Osteoblast (primary cell): ENCODE results near the gene NPTXR. TPM values are rescaled to one million over a fixed set of nuclear protein-coding genes. Genes with fewer than 3 reads are reported as not detected.

Experiments used
- DNase-seq: peaks from one replicate; pipeline ENCODE4 v3.0.0; 2011; ENCODE audit warnings: low spot score, mixed read lengths; ENCODE audit not compliant: insufficient read length; ENCODE audit errors: missing footprints
- H2AFZ ChIP-seq: 2 replicates; pipeline ENCODE4 v1.6.0; 2011; ENCODE audit warnings: mild to moderate bottlenecking, low read length
- H3K27ac ChIP-seq: 2 replicates; pipeline ENCODE4 v1.5.1; 2011; ENCODE audit warnings: mild to moderate bottlenecking, low read depth, low read length, moderate library complexity
- H3K27me3 ChIP-seq: 2 replicates; pipeline ENCODE4 v1.6.0; 2012; ENCODE audit warnings: mild to moderate bottlenecking, control low read depth, inconsistent platforms, low read length, moderate library complexity; ENCODE audit not compliant: insufficient read depth
- H3K36me3 ChIP-seq: 2 replicates; pipeline ENCODE4 v1.5.1; 2011; ENCODE audit warnings: mild to moderate bottlenecking, low read length, control low read depth, moderate library complexity; ENCODE audit not compliant: insufficient read depth
- H3K4me1 ChIP-seq: 2 replicates; pipeline ENCODE4 v1.5.1; 2011; ENCODE audit warnings: mild to moderate bottlenecking, low read length, control low read depth, moderate library complexity; ENCODE audit not compliant: insufficient read depth
- H3K4me2 ChIP-seq: 2 replicates; pipeline ENCODE4 v1.6.0; 2011; ENCODE audit warnings: mild to moderate bottlenecking, low read length; ENCODE audit not compliant: insufficient read depth
- H3K4me3 ChIP-seq: fragments of 200-600 bp; sonication (generic); 3 replicates; pipeline ENCODE4 v1.5.1; 2012; ENCODE audit warnings: mild to moderate bottlenecking, low read length, inconsistent platforms; ENCODE audit not compliant: insufficient read depth
- H3K79me2 ChIP-seq: 2 replicates; pipeline ENCODE4 v1.6.0; 2012; ENCODE audit warnings: mild to moderate bottlenecking, low read length, control low read depth, inconsistent platforms; ENCODE audit not compliant: insufficient read depth
- H3K9me3 ChIP-seq: 2 replicates; pipeline ENCODE4 v1.5.1; 2011; ENCODE audit warnings: low read depth, low read length, control low read depth
- H4K20me1 ChIP-seq: 2 replicates; pipeline ENCODE4 v1.6.0; 2012; ENCODE audit warnings: mild to moderate bottlenecking, low read length, control low read depth; ENCODE audit not compliant: insufficient read depth
- total RNA-seq: library from RNA; depleted of rRNA; stranded (reverse); fragments of >200 nt; gene quantifications from 2 replicates; pipeline ENCODE4 v1.2.3, GENCODE V29; 2012
- TF ChIP-seq, protein P1 (sequence below): IDR thresholded peaks from 2 replicates; pipeline ENCODE4 v1.5.1; 2011; ENCODE audit warnings: mild to moderate bottlenecking, low read depth, low read length, moderate library complexity; ENCODE audit errors: extremely low read depth

Gene NPTXR
- total RNA-seq, 1 donor: 0.72 TPM

DNA sequence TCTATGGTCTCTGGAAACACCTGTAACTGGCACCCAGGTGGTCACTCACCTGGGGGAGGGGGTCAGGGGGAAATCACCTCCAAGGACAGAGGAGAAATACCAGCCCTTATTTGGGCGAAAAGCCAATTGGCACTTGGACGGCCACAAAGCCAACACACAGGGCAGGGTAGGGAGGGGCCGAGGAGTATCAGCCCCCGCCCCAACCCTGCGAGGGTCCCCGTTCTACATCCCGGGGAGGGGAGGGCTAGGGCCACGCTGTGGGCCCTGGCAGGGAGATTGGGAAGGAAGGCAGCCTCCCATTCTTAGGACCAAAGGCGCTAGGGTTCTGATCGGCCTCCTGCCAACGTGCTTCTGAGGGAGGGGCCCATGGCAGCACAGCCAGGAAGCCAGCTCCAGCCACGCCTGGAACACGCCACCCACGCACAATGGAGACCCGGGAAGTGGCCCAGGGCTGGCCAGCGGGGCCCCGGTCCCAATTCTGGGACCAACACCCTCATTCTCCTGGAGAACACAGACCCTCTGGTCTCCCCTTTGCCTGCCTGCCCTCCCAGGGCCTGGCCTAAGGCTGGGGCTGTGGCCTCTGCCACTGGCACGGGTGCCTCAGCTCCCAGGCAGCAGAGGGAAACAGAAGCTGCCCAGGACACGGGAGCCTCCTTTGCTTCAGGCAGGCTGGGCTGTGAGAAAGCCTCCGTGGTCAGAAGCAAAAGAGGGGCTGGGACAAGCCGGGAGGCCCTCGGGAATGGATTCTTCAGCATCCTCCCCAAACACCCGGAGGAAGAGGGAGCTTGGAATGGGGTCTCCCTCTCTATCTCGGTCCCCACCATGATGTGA lies 20.7 kb upstream of the NPTXR start:
- DNase-seq: peak; percentile 89
- Histone ChIP-seq H2AFZ (no peak overlapping the region), H3K79me2 (peaks cover 11% of the 10 kb centered on the region), H4K20me1 (peaks cover 68% of the 10 kb centered on the region), H3K27me3 (peaks cover 3% of the 10 kb centered on the region), H3K4me1 (peaks cover 5% of the 10 kb centered on the region), H3K36me3 (peaks cover 25% of the 10 kb centered on the region), H3K4me2 (no peak overlapping the region), H3K27ac (no peak overlapping the region), H3K4me3 (no peak overlapping the region), H3K9me3 (no peaks in the 10 kb centered on the region)
- TF ChIP-seq, protein P1, sequence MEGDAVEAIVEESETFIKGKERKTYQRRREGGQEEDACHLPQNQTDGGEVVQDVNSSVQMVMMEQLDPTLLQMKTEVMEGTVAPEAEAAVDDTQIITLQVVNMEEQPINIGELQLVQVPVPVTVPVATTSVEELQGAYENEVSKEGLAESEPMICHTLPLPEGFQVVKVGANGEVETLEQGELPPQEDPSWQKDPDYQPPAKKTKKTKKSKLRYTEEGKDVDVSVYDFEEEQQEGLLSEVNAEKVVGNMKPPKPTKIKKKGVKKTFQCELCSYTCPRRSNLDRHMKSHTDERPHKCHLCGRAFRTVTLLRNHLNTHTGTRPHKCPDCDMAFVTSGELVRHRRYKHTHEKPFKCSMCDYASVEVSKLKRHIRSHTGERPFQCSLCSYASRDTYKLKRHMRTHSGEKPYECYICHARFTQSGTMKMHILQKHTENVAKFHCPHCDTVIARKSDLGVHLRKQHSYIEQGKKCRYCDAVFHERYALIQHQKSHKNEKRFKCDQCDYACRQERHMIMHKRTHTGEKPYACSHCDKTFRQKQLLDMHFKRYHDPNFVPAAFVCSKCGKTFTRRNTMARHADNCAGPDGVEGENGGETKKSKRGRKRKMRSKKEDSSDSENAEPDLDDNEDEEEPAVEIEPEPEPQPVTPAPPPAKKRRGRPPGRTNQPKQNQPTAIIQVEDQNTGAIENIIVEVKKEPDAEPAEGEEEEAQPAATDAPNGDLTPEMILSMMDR: no peak

DNA sequence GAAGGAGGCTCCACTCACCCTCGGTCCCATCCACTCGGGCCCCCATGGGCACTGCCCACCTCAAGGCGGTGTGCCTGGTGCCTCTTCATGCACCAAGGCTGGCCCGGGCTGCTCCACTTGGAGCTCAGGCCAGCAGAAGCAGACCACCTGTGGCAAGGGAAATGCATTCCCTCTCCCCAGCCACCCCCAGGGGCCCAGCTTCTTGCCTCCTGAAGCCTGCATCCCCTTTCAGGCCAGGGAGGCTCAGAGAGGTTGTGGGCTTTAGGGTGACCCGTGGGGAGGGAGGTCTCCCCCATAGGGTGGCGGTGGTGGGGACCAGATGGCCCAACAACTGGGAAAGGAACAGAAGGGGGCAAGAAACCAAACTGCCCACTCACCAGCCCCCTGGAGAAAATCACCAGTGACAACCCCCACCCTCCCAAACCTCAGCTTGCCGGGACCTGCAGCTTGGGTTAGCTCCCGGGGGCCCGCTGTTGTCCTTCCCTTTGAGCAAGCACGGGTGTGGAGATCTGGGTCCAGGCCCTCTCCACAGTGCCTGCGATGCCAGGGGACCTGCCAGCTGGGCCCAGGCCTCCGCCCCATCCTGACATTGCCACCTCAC lies 19.8 kb upstream of the NPTXR start:
- Histone ChIP-seq H4K20me1 (peaks cover 59% of the 10 kb centered on the region), H3K9me3 (no peaks in the 10 kb centered on the region), H3K79me2 (peaks cover 4% of the 10 kb centered on the region), H3K27me3 (peaks cover 3% of the 10 kb centered on the region), H2AFZ (no peak overlapping the region), H3K4me2 (no peak overlapping the region), H3K4me1 (peaks cover 5% of the 10 kb centered on the region), H3K27ac (no peak overlapping the region), H3K36me3 (peaks cover 16% of the 10 kb centered on the region), H3K4me3 (no peak overlapping the region)
- TF ChIP-seq, protein P1: no peak
- DNase-seq: peak; percentile 81

DNA sequence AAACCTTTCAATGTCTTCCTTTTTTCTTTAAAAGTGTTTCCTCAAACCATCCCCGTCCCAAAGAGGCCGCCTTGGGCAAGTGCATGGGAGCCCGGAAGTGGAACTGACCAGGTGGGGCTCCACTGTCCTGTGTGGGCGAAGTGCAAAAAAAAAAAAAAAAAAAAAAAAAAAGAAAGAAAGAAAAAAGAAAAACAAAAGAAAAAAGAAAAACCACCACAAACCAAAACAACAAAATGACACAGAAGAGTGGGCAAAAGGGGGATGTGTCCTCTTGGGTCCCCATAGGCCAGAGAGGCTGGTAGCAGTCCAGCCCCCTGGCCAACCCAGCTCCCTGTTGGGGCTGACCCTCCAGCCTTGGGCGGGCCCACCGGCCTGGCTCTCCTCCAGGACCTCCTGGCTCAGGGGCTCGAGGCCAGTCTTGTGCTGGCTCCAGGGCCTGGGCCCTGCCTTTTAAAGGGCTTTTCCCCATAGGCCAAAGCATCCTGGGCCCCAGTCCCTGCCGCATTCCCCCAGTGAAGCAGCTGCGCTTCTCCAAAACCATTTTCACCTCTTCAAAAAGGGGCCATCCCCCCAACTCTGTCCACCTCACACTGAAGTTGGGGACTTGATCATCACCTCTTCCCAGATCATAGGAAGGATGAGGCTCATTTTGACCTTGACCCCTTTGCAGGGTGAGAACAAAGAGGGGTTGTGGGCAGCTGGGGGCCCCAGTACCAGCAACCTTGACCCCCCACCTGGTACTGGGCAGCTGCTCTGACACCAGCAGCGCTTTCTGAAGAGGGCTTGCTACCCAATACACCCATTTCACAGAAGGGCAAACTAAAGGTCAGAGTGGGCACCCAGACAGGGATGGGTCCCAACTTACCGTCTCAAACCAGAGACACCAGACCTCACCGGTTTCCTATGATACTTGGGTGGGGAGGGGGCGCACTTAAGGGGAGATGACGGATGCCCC lies 18.8 kb upstream of the NPTXR start:
- Histone ChIP-seq H2AFZ (no peak overlapping the region), H3K4me3 (no peak overlapping the region), H3K36me3 (peaks cover 8% of the 10 kb centered on the region), H3K27ac (no peak overlapping the region), H4K20me1 (peaks cover 50% of the 10 kb centered on the region), H3K27me3 (peaks cover 3% of the 10 kb centered on the region), H3K9me3 (no peaks in the 10 kb centered on the region), H3K79me2 (no peaks in the 10 kb centered on the region), H3K4me2 (peak overlapping the region; percentile 18), H3K4me1 (peaks cover 5% of the 10 kb centered on the region)
- peak; percentile 72 for DNase-seq
- TF ChIP-seq, protein P1: no peak
